DOHH2 (cell line): ENCODE results near the gene CD8B2.

Experiments used
- EZH2phosphoT487 ChIP-seq: fragments of 200-600 bp; sonication (generic); IDR thresholded peaks from 2 replicates; pipeline ENCODE4 v1.6.1; 2017; ENCODE audit warnings: borderline replicate concordance, mild to moderate bottlenecking, antibody characterized with exemption, low read length, moderate library complexity, mixed read lengths
- TF ChIP-seq, protein P1 (sequence below): fragments of 200-600 bp; sonication (generic); IDR thresholded peaks from one replicate; pipeline ENCODE4 v1.5.1; 2014; ENCODE audit warnings: antibody characterized with exemption, mild to moderate bottlenecking, low read depth, low read length; ENCODE audit not compliant: poor library complexity, severe bottlenecking

DNA sequence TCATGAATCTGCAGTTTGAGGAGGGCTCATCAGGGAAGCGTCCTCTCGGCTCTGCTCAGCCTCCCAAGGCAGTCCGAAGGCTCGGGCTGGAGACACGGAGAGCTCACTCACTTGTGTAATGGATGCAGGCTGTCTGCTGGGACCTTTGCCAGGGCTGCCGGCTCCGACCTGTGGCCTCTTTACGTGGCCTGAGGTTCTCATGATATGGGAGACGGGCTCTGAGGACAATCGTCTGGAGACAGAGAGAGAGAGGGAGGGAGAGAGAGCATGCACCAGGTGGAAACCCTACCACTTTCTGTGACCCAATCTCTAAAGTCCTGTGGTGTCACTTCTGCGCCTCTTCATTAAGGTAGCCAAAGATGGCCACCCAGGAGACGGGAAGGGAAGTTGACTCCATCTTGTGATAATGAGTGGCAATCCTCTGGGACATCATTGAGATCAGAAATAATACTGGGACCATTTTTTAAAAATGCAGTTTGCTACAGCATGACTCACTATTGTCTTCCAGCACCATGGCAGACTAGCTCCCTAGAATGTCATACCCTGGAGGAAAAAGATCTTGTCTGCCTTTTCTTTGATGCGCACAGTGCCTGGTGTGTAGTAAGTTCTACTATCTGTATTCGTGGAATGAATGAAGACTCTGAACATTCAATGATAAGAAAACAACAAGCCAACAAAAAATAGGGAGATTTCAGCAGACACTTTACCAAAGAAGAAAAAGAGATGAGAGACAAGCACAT, 60.2 kb downstream of the CD8B2 start:
- TF ChIP-seq, protein P1, sequence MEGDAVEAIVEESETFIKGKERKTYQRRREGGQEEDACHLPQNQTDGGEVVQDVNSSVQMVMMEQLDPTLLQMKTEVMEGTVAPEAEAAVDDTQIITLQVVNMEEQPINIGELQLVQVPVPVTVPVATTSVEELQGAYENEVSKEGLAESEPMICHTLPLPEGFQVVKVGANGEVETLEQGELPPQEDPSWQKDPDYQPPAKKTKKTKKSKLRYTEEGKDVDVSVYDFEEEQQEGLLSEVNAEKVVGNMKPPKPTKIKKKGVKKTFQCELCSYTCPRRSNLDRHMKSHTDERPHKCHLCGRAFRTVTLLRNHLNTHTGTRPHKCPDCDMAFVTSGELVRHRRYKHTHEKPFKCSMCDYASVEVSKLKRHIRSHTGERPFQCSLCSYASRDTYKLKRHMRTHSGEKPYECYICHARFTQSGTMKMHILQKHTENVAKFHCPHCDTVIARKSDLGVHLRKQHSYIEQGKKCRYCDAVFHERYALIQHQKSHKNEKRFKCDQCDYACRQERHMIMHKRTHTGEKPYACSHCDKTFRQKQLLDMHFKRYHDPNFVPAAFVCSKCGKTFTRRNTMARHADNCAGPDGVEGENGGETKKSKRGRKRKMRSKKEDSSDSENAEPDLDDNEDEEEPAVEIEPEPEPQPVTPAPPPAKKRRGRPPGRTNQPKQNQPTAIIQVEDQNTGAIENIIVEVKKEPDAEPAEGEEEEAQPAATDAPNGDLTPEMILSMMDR: no peak
- no peak for TF ChIP-seq EZH2phosphoT487
